HG03432 (cell line): Measurements from ENCODE around the gene C10orf62.
"Not testable (repeated sequence)": the region's sequence is repeated elsewhere in the genome, so short reads cannot be mapped to it uniquely, and the experiment has no call there.

Experiments used
- ATAC-seq: cut with Tn5 transposase; IDR thresholded peaks from one replicate; pipeline ENCODE4 v1.9.1; 2021; ENCODE audit warnings: mild to moderate bottlenecking, moderate library complexity; ENCODE audit not compliant: unreplicated experiment

Gene C10orf62

GRCh38 chr10:97623277-97623676 is 33.8 kb downstream of the C10orf62 start:
- ATAC-seq: no peak

DNA sequence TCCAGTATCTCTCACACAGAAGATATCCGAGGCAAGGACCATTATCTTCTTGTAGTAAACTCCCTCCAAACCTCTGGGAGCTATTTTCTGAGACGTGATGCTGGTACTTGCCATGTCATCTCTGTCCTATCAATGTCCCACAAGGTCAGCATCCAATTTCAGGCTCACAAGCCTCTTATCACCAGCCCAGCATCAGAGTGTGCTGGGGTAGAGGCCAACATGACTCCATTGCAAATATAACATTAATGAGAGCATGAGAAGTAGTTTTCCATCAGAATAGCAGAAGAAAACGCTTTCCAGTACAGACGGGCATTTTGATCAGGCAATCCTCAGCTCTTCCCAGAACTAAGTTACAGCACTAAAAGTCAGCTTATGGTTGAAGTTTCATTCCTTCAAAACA is 38.2 kb downstream of the C10orf62 start:
- no peak for ATAC-seq

DNA sequence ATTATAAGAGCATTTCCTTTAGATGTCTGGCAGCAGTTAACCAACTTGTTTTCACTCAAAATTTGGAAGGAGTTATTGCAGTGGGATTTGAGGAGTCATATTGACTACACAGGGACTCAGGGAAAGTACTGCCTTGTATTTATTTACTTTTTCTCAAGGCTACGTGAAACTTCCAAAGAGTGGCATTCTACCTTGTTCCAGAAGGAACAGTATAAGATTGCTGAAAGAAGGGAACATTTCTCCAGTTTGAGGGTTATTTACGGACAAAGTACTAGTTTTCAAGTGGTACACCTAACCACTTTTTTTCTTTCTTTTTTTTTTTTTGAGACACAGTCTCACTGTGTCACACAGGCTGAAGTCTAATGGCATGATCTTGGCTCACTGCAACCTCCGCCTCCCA is 38.7 kb downstream of the C10orf62 start:
- no peak for ATAC-seq

DNA sequence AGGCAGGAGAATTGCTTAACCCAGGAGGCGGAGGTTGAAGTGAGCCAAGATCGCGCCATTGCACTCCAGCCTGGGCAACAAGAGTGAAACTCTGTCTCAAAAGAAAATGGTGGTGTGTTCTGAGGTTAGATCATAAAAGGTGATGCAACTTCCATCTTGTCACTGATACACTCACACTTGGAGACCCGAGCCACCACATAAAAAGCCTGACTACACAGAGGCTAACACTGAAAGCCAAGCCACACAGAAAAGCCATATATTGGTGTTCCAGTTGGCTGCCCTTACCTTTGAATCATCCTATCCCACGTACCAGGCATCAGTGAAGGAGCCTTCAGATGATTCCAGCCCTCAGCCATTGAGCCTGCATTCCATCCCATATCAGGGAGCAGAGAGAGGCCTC is 39.8 kb downstream of the C10orf62 start:
- no peak for ATAC-seq

- ATAC-seq: no peak
Observed at GRCh38 chr10:97631098-97631497, 41.6 kb downstream of the C10orf62 start.

- peak; percentile 99 for ATAC-seq
Observed at GRCh38 chr10:97632949-97633884, 43.7 kb downstream of the C10orf62 start, which contains the start of gene MORN4. MORN4 (minus strand) TSS chr10:97633500; CDS start chr10:97619653, 13,847 bp downstream.

- no peak for ATAC-seq
Observed at GRCh38 chr10:97633921-97634320, 44.4 kb downstream of the C10orf62 start.

DNA sequence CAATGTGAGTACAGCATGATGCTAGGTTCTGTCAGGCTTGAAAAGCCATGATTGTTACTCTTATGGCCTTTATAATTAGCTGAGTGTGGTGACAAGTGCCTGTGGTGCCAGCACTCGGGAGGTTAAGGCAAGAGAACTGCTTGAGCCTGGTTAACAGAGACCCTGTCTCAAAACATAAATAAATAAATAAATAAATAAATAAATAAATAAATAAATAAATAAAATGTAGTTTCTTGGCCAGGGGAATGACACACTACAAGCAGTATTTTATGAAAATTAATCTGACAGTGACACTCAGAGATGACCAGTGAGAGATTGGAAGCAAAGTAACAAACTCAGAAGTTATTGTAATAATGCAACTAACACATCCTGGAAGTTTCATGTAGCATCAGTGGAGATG is 46.1 kb downstream of the C10orf62 start:
- ATAC-seq: no peak

DNA sequence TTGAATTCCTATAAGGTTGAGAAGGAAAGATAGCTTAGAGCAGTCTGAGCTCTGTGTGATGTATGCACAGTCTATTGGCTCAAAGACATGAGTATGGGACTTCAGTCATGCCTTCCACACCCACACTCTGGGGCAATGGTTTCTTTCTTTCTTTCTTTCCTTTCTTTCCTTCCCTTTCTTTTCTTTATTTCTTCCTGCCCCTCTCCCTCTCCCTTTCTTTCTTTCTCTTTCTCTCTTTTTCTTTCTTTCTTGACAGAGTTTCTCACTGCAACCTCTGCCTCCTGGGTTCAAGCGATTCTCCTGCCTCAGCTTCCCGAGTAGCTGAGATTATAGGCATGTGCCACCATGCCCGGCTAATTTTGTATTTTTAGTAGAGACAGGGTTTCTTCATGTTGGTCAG is 49.6 kb downstream of the C10orf62 start:
- not testable (repeated sequence) for ATAC-seq

DNA sequence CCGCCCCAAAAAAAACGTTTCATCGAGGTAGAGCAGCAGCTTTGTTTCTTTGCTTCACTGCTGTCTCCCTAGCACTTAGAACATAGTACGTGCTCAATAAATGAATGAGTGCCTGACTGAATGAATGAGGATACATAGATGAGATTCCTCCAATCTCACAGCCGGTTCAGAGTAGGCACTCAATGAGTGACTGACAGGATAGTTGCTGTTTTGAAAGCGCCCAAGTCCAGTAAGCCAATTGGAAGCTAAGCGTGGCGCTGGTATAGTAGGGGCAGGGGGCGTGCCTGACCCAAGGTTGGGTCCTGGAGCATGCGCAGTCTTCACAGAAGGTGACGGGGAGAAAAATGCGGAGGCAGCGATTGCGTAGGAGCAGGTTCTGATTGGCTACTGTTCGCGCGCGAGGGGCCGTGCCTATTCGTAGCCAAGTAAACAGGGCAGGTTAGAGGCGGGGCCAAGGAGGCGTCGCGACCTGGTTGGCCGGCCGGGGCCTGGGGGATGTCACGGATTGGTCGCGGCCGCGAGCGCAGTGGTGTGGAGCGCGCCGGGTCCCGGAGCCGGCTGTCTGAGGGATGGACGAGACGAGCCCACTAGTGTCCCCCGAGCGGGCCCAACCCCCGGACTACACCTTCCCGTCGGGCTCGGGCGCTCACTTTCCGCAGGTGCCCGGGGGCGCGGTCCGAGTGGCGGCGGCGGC is 50.8 kb downstream of the C10orf62 start, which contains the start of gene PI4K2A:
Gene PI4K2A, plus strand, starts transcription at position 498 of the 694 bp plus-strand sequence. Its CDS starts 72 bp downstream, at position 570.
- ATAC-seq: peak; percentile 99
